GM19025 (cell line): ENCODE results near the gene OR1I1.
"Not testable (repeated sequence)": the region's sequence is repeated elsewhere in the genome, so short reads cannot be mapped to it uniquely, and the experiment has no call there.

ENCODE experiments used
- ATAC-seq: cut with Tn5 transposase; IDR thresholded peaks from one replicate; pipeline ENCODE4 v1.9.1; 2021; ENCODE audit warnings: mild to moderate bottlenecking, low read depth, moderate library complexity; ENCODE audit not compliant: unreplicated experiment

The OR1I1 gene

DNA sequence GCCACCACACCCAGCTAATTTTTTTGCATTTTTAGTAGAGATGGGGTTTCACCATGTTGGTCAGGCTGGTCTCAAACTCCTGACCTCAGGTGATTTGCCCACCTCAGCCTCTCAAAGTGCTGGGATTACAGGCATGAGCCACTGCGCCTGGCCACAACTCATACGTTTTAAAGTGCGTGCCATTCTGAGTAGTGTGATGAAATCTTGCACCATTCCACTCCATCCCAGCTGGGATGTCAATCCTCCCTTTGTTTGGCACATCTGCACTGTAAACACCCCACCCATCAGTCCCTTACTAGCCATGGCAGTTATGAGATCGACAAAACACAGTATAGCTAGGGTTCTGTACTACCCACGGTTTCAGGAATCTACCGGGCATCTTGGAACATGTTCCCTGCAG lies 16.0 kb downstream of the OR1I1 start:
- ATAC-seq = not testable (repeated sequence)

DNA sequence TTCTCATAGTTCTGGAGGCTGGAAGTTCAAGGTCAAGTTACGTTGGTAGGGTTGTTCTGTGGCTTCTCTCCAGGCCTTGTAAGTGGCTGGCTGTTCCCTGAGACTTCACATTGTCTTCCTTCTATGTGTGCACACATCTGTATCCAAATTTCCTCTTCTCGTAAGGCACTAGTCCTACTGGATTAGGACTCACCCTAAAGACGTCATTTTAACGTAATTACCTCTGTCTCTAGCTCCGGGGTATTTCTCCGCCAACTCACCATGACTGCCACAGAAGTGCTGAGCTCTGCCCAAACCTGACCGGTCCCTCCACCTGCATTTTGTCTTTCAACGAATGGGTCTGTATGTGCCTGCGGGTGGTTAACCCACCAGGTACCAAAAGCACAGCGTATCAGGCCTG lies 16.4 kb downstream of the OR1I1 start:
- no peak for ATAC-seq

DNA sequence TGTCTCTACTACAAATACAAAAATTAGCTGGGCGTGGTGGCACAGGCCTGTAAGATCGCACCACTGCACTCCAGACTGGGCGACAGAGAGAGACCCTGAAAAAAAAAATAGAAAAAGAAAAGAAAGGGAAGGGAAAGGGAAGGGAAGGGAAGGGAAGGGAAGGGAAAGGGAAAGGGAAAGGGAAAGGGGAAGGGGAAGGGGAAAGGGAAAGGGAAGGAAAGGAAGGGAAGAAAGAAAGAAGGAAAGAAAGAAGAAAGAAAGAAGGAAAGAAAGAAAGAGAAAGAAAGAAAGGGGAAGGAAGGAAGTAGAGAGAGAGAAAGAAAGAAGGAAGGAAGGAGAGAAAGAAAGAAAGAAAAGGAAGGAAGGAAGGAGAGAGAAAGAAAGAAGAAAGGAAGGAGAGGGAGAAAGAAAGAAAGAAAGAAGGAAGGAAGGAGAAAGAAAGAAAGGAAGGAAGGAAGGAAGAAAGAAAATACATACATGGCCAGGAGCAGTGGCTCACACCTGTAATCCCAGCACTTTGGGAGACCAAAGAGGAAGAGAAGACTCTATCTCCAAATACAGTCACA lies 17.1 kb downstream of the OR1I1 start:
- no peak for ATAC-seq

DNA sequence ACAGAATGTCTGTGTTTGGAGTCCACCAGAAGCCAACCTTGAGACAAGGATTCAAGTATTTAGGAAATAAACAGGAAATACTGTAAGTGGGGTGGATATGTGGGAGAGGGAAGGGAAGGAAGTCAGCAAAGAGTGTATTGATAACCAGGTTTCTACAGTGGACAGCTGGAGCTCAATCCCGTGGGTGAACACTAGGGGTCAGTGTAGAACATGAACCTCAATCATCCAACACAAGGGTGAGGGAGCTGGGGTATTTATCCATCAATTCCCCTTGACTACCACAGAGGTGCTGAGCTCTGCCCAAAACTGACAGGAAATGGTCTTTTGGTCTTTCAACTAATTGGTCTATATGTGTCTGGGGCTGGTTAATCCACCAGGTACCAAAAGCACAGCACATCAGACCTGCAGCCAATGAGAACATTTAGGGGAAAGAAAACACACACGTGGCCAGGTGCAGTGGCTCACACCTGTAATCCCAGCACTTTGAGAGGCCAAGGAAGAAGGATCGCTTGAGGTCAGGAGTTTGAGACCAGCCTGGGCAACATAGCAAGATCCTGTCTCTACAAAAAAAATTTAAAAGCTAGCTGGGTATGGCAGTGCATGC lies 19.6 kb downstream of the OR1I1 start:
- no peak for ATAC-seq

DNA sequence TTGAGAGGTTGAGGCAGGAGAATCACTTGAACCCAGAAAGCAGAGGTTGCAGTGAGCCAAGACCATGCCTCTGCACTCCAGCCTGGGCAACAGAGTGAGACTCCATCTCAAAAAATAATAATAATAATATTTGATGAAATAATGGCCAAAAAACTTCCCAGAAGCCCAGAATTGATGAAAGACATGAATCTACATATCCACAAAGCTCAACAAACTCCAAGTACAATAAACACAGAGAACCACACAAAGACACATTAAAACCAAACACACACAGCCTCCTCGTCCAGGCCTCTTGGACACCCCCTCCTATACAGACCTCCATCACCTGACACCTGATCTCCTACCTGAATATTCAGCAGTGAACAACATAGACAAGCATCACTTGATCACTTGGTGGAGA lies 22.0 kb downstream of the OR1I1 start:
- ATAC-seq = no peak

DNA sequence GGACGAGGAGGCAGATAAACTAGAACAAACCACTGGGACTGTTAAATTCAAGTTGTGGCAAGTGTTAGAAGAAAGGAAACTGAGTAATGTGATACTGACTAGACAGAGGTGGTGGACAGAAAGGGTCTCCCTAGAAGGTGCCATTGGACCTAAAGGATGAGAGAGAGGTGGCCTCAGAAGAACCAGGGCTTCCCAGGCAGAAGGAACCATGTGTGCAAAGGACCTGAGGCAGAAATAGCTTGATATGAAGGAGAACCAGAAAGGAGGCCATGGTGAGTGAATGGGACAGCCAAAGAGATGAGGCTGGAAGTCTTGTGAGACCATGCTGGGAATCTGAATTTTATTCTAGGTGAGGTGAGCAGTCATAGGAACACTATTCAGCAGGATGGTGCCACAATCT lies 22.4 kb downstream of the OR1I1 start:
- ATAC-seq = no peak

DNA sequence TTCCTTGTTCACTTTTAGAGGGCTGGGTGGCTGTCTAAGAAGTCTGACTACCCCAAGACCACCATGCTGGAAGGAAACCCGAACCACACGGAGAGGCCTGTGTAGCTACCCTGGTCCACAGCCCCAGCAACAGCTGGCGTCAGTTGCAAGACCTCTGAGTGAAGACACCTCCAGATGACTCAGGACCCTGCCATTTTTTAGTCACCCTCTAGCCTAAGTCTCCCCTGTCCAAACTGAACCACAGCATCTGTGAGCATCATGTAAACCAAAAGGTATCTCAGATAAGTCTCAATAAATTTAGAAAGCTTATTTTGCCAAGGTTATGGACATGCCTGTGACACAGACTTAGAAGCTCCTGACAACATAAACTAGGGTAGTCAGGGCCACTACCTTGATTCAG lies 23.0 kb downstream of the OR1I1 start:
- ATAC-seq = no peak

DNA sequence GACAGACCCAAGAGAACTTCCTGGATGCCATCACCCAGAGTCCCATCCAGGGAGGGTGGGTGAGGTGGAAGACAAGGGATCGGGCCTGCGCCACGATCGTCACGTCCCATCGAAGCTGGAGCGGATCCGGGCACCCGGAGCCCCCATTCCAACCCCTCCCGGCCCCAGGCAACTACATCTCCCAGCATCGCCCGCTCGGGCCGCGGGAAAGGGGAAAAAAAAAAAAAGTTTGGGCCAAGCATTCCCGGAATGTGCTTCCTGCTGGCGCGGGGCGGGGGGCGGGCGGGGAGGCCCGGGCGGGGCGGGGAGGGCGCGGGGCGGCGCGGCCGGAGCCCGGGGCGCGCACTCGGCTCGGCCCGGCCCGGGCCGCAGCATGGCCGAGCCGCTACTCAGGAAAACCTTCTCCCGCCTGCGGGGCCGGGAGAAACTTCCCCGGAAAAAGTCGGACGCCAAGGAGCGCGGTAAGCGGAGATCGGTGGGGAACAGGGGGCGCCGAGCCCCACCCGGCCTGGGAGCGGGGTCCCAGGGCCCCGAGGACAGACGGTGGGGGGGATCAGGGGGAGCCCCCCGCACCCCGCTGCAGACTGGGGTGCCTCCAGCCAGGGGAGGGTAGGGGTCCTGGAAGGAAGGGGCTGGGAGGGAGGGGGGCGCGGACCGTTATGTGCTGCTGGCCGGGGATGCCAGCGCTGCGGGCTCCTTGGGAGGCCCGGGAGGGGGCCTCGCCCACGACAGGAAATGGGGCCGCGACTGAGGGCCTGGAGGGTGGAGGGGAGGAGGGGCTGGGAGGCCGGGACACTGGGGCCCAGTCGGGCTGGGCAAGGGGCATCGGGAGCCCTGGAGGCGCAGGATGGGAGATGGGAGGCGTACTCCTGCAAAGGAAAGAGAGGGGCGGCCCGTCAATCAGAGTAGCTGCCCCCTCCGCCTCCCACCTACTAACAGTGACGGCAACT lies 25.3 kb downstream of the OR1I1 start, which contains the start of gene SYDE1:
Gene SYDE1, plus strand, starts transcription at position 341 of the 950 bp plus-strand sequence. Its CDS starts 33 bp downstream, at position 374.
- ATAC-seq = no peak

DNA sequence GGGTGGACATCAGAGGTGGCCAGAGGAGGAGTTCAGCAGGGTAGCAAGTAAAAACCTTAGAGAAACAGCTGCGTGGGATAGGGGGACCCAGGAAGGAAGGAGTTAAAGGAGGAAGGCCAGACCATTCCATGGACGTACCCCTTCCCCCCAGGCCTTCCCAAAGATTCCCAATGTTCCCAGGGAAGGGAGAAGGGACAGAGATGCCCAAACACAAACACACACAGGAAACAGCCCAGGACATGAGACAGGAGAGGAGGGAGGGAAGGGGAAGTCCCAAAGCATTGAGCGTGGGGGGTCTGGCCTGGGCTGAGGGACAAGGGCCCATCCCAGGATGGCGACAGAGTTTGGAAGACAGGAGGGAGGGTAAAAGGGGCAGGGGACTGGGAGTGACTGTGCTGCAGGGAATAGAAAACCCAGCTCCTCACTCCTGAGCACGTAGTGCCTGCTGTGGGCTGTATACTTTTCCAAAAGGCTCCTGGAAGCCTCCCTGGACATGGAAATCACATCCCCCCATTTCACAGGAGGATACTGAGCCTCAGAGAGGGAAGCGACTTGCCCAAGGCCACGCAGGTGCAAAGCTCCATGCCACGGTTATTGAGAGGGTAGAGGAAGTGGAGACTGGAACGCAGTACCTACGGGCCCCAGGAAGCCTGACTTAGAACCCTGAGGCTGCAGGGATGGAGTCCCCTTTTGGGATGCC lies 26.3 kb downstream of the OR1I1 start:
- no peak for ATAC-seq

DNA sequence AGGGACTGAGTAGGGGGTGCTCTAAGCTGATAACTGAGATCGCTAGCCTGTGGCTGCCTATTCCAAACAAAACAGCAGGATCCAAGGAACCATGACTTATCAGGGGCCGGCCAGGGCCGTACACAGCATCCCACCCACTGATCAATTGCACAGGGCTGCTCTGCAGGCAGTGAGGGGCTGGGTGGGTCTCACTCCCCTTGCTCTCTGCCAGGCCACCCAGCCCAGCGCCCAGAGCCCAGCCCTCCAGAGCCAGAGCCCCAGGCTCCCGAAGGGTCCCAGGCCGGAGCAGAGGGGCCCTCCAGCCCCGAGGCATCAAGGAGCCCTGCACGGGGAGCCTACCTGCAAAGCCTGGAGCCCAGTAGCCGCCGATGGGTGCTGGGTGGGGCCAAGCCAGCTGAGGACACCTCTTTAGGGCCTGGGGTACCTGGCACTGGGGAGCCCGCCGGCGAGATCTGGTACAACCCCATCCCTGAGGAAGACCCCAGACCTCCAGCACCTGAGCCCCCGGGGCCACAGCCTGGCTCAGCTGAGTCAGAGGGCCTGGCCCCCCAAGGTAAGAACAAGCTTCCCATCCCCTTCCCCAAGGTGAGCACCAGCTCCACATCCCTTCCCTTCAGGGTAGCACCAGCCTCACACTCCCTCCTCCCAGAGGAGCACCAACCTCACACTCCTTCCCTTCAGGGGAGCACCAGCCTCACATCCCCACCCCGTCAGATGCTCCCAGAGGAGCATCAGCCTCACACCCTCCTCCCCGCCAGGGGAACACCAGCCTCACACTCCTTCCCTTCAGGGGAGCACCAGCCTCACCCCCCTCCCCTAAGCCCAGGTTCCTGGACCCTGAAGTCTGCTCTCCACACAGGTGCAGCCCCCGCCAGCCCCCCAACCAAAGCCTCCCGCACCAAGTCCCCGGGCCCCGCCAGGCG lies 27.1 kb downstream of the OR1I1 start:
- ATAC-seq = no peak

DNA sequence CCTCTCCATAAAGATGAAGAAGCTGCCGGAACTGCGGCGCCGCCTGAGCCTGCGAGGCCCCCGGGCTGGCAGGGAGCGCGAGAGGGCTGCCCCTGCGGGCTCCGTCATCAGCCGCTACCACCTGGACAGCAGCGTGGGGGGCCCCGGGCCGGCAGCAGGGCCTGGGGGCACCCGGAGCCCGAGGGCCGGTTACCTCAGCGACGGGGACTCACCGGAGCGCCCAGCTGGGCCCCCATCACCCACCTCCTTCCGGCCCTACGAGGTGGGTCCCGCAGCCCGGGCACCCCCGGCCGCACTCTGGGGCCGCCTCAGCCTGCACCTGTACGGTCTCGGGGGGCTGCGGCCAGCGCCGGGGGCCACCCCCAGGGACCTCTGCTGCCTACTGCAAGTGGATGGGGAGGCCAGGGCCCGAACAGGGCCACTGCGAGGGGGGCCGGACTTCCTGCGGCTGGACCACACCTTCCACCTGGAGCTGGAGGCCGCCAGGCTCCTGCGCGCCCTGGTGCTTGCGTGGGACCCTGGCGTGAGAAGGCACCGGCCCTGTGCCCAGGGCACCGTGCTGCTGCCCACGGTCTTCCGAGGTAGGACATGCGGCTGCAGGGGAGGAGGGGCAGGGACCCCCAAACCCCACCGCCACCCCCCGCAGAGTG lies 27.9 kb downstream of the OR1I1 start:
- no peak for ATAC-seq

DNA sequence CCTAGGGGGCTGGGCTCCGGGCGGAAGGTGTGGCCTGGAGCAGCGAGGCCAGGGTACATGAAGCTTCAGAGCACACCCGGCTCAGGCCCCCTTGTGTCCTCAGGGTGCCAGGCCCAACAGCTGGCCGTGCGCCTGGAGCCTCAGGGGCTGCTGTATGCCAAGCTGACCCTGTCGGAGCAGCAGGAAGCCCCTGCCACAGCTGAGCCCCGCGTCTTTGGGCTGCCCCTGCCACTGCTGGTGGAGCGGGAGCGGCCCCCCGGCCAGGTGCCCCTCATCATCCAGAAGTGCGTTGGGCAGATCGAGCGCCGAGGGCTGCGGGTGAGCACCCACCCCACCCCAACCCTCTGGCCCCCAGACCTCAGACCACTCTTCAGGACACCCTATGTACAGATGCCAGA lies 28.4 kb downstream of the OR1I1 start:
- ATAC-seq = no peak

DNA sequence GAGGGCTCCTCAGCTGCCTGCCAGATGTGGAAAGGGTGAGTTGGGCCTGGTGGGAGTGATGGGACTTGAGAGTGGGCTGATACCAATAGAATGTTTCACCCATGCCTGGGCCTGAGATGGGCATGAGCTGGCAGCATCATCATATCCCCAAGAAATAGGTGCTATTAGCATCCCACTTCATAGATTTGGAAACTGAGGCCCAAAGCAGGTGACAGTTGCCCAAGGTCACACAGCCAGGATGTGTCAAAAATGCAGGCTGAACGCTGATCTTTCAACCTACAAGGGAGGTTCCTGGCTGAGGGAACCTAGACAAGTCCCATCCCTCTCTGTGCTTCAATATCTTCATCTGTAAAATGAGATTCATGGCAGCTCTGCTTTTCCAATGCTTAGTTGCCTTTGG lies 29.7 kb downstream of the OR1I1 start:
- ATAC-seq = no peak

DNA sequence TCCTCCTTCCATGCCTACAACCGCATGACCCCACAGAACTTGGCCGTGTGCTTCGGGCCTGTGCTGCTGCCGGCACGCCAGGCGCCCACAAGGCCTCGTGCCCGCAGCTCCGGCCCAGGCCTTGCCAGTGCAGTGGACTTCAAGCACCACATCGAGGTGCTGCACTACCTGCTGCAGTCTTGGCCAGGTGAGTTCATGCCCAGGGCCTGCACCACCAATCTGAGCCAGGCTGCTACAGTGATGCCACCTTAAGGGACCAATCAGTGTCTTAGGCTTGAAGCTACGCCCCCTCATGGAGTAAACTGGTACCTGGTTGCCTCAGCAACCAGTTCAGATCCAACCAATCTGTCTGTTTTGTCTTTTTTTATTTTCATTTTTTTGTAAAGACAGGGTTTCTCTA lies 30.4 kb downstream of the OR1I1 start:
- no peak for ATAC-seq

DNA sequence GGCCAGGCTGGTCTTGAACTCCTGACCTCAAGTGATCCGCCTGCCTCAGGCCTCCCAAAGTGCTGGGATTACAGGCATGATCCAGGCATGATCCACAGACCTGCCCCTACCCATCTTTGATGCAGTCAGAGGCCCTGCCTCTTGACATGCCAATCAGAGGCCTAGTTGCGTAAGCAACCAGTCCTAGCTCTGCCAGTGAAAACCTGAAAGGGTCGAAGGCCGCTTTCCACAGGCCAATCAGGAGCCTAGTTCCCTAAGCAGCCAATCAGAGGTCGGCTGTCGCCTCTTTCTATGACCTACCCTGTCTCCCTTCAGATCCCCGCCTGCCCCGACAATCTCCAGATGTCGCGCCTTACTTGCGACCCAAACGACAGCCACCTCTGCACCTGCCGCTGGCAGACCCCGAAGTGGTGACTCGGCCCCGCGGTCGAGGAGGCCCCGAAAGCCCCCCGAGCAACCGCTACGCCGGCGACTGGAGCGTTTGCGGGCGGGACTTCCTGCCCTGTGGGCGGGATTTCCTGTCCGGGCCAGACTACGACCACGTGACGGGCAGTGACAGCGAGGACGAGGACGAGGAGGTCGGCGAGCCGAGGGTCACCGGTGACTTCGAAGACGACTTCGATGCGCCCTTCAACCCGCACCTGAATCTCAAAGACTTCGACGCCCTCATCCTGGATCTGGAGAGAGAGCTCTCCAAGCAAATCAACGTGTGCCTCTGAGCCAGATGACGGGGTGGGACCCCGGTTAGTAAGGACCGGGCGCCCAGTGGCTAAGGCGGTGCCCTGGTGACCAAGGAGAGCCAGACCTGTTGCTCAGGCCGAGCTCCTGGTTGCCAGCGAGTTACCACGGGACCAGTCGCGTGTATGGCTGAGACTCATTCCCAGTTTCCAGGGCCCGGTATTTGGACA lies 31.5 kb downstream of the OR1I1 start:
- ATAC-seq = no peak

DNA sequence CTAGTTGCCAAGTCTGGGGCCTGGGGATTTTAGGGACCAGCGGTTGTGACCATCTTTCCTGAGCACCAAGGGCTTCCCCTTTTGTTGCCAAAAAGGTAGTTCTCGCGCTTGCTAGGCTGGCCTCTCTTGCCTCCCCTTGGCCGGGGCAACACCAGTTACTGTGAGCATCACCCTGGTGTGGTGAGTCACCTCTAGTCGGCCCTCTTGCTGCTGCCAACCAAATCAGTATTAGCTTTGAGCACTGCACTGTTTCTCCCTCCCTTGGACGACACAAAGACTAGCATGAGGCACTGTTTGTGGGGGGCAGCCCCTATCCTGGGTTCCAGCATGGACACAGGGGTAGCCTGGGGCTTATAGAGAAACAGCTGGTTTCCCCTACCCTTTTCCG lies 32.1 kb downstream of the OR1I1 start:
- no peak for ATAC-seq

DNA sequence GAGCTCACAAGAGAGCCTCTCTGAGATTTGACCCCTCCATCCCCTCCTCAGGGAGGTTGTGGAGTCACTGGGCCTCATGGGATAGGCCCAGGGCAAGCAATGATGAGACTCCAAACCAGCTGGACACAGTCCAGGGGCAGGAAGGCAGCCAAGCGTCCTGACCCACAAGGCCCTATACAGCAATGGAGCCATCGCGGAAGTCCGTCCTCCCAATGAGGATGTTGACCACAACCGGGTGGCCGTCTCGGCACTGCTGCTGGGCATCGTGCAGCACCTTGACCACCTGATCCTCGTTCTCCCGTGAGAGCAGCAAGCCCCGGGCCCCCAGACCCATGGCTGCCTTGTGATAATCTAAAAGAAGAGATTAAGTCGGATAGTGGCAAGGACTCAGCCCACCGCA lies 33.1 kb downstream of the OR1I1 start:
- no peak for ATAC-seq
